Neural progenitor cell (in vitro differentiated cells): ENCODE measurements around the gene MYOZ3.

Experiments
- EZH2 ChIP-seq: fragments of 200-600 bp; sonication (generic); IDR thresholded peaks from 2 replicates; pipeline ENCODE4 v1.6.1; 2017; ENCODE audit warnings: antibody characterized with exemption, mild to moderate bottlenecking, moderate library complexity
- EZH2phosphoT487 ChIP-seq: fragments of 200-600 bp; sonication (generic); IDR thresholded peaks from 2 replicates; pipeline ENCODE4 v1.6.1; 2017; ENCODE audit warnings: antibody characterized with exemption
- TF ChIP-seq, protein P1 (sequence below): fragments of 200-600 bp; sonication (generic); IDR thresholded peaks from 2 replicates; pipeline ENCODE4 v1.5.1; 2017; ENCODE audit warnings: antibody characterized with exemption, mild to moderate bottlenecking

DNA sequence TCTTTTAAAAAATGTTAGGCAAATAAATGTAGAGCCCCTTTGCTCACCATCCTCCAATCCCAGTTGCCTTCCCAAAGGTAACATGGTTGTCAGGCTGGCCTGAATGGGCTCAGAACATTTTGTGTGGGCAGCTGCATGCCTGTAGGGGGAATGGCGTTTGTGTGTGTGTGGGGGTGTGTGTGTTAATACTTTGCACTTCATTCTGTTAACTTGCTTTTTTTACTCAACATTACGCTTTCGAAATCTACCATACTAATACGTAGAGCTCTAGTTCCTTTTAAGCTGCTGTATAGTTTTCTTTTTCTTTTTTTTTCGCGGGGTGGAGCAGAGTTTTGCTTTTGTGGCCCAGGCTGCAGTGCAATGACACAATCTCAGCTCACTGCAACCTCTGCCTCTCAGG is 14.0 kb downstream of the MYOZ3 start:
- TF ChIP-seq, protein P1, sequence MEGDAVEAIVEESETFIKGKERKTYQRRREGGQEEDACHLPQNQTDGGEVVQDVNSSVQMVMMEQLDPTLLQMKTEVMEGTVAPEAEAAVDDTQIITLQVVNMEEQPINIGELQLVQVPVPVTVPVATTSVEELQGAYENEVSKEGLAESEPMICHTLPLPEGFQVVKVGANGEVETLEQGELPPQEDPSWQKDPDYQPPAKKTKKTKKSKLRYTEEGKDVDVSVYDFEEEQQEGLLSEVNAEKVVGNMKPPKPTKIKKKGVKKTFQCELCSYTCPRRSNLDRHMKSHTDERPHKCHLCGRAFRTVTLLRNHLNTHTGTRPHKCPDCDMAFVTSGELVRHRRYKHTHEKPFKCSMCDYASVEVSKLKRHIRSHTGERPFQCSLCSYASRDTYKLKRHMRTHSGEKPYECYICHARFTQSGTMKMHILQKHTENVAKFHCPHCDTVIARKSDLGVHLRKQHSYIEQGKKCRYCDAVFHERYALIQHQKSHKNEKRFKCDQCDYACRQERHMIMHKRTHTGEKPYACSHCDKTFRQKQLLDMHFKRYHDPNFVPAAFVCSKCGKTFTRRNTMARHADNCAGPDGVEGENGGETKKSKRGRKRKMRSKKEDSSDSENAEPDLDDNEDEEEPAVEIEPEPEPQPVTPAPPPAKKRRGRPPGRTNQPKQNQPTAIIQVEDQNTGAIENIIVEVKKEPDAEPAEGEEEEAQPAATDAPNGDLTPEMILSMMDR = no peak
- TF ChIP-seq EZH2 (no peak), EZH2phosphoT487 (no peak)
